VCaP (cell line): ENCODE data around the gene HELZ.
A peak's percentile ranks its signal among the peaks of the same experiment; 100 is the strongest.

Experiments used
- H3K27ac ChIP-seq: fragments of 450-650 bp; 2 replicates; pipeline ENCODE4 v1.5.1; 2017
- CTCF ChIP-seq: fragments of 450-650 bp; conservative IDR thresholded peaks from 2 replicates; pipeline ENCODE4 v1.5.1; 2017; ENCODE audit warnings: mild to moderate bottlenecking, moderate library complexity

The HELZ gene

DNA sequence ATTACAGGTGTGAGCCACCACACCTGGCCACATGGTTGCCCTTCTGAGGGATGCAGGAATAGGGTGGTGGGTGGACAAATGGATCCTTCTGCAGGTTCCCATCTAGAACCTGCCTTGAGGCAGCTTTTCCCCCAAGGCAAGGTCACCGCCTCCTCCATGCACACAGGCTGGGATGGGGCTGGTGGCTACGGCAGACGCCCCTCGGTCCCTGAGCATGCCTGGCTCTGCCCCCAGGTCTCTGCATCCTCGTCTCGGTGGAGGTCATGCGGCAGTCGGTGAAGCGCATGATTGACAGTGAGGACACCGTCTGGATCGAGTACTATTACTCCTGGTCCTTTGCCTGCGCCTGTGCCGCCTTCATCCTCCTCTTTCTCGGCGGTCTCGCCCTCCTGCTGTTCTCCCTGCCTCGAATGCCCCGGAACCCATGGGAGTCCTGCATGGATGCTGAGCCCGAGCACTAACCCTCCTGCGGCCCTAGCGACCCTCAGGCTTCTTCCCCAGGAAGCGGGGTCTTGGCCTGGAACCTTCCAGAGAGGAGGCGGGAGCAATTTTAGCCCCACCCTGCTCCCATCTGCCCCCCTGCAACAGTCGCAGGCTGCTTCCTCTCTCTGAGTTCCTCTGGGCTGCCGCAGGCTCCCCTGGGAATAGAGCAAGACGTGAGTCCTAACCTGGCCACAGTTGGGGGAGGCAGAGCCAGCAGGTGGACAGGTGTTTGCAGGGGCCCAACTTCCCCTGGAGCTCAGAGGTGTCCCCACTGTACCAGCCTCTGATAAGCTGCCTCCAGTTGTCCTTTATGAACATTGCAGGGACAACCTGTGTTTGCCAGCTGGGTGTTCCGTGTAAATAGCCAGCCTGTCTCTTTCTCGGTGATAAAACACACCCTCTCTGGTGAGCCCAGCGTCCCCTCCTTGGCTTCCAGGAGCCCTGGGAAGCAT, 188.9 kb downstream of the HELZ start:
- TF ChIP-seq CTCF: no peak; the same call in 1 of the 2 replicates
- H3K27ac ChIP-seq: peak overlapping the region; percentile 64

GRCh38 chr17:67055041-67055443, 190.0 kb downstream of the HELZ start:
- no peak overlapping the region for H3K27ac ChIP-seq
- TF ChIP-seq CTCF: no peak

- no peak for TF ChIP-seq CTCF
Observed at GRCh38 chr17:67054608-67055007, 190.4 kb downstream of the HELZ start.

GRCh38 chr17:67054011-67054591, 190.9 kb downstream of the HELZ start:
- TF ChIP-seq CTCF: no peak

More at GRCh38 chr17:67054608-67055007, 190.4 kb downstream of the HELZ start:
- H3K27ac ChIP-seq: no peak overlapping the region

DNA sequence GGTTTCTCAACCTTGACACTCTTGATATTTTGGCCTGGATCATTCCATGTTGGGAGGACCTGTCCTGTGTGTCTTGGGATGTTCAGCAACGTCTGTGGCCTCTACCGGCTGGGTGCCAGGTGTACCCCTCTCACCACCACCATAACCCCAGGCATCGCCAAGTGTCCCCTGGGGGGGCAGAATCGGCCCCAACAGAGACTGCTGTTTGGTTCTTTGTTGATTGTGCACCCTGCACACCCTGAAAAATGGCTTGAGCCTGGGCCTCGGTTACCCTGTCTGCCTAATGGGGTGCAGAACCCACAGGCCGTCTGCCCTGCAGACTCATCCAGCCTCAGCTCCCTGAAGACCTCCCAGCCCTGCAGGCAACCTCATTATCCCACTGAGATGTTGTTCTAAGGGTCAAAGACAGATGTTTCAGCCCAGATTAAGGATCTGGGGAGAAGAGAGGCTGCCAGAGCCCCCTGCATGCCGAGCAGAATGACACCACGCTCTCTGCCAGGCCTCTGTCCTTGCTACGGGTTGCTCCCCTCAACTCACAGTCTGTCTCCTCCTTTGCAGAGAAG, 191.5 kb downstream of the HELZ start:
- H3K27ac ChIP-seq: no peak overlapping the region
- no peak for TF ChIP-seq CTCF

More at GRCh38 chr17:67054011-67054591, 190.9 kb downstream of the HELZ start:
- no peak overlapping the region for H3K27ac ChIP-seq

- no peak for TF ChIP-seq CTCF
- no peak overlapping the region for H3K27ac ChIP-seq
Observed at GRCh38 chr17:67052720-67053437, 192.1 kb downstream of the HELZ start.

DNA sequence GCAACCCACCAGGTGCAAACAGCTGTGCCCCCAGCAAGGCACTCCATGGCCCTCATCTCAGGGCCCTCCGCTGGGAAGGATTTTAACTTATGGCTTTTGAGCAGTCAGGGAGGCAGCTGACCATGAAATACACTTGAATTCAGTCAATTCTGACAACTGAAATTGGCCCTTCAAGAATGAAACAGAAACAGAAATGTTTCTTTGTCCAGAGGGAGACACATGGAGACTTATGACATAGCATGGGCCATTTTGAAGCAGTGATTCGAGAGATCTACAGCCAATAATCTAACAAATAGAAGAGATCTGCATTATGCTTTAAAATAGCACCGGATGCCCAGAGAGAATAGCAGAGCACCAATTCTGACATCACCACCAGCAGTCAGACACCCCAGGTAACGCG, 193.2 kb downstream of the HELZ start:
- no peak overlapping the region for H3K27ac ChIP-seq
- no peak for TF ChIP-seq CTCF
